H1 (cell line): ENCODE measurements around the gene DEGS1. TPM values are rescaled to one million over a fixed set of nuclear protein-coding genes. Genes with fewer than 3 reads are reported as not detected.

Experiments used
- CTCF ChIA-PET: fragments of 300-600 bp; sonication (Branson Sonifier 250); formaldehyde crosslinking; loops from one replicate; lab custom pipeline; 2021; ENCODE audit not compliant: partially characterized antibody; lab: Charles Lee
- POLR2A ChIA-PET: fragments of 300-600 bp; sonication (Branson Sonifier 250); formaldehyde crosslinking; loops from one replicate; lab custom pipeline; 2021; ENCODE audit warnings: inconsistent platforms; ENCODE audit not compliant: partially characterized antibody; lab: Charles Lee
- DNase-seq, 2 experiments: peaks; one replicate each; pipeline versions ENCODE4 v3.0.0 to v3.0.0-alpha.2; 2010 to 2022; ENCODE audit warnings: low spot score in 2 of 2, low read depth in 1 of 2, mixed read lengths in 1 of 2
- FAIRE-seq: peaks from 2 replicates; lab custom pipeline; 2011; peaks lifted over from hg19 to GRCh38; lab: Jason Lieb, UNC
- H2AFZ ChIP-seq: 2 replicates; pipeline ENCODE4 v1.8.1; 2012; ENCODE audit warnings: low read length, inconsistent platforms
- H2AK5ac ChIP-seq: 2 replicates; pipeline ENCODE4 v1.6.1; 2013; ENCODE audit warnings: low read depth, low read length
- H2BK120ac ChIP-seq: replicated peaks from 2 replicates; pipeline ENCODE3; 2013; ENCODE audit warnings: low read depth, low read length, inconsistent platforms
- H2BK12ac ChIP-seq: 2 replicates; pipeline ENCODE4 v1.6.1; 2013; ENCODE audit warnings: low read depth, low read length
- H2BK15ac ChIP-seq: 2 replicates; pipeline ENCODE4 v1.6.1; 2013; ENCODE audit warnings: low read length
- H2BK20ac ChIP-seq: 2 replicates; pipeline ENCODE4 v1.6.1; 2013; ENCODE audit warnings: low read length
- H2BK5ac ChIP-seq: 2 replicates; pipeline ENCODE4 v1.6.1; 2013; ENCODE audit warnings: low read depth, low read length
- H3K14ac ChIP-seq: 2 replicates; pipeline ENCODE4 v1.6.1; 2013; ENCODE audit warnings: inconsistent platforms; ENCODE audit not compliant: insufficient read length
- H3K18ac ChIP-seq: 2 replicates; pipeline ENCODE4 v1.6.1; 2013; ENCODE audit warnings: low read length; ENCODE audit errors: extremely low read depth
- H3K23ac ChIP-seq: 2 replicates; pipeline ENCODE4 v1.6.1; 2013; ENCODE audit warnings: inconsistent platforms; ENCODE audit not compliant: insufficient read length
- H3K23me2 ChIP-seq: 2 replicates; pipeline ENCODE4 v1.6.1; 2013; ENCODE audit warnings: low read depth, low read length
- H3K27ac ChIP-seq: 2 replicates; pipeline ENCODE4 v1.6.1; 2011; ENCODE audit warnings: low read depth, low read length, inconsistent platforms
- H3K27me3 ChIP-seq, 4 experiments: replicated peaks in 1 of 4; 1 replicate in 1 of 4; 2 replicates in 3 of 4; pipeline versions ENCODE4 v1.6.1 to v1.8.1; 2011 to 2013; ENCODE audit warnings: low read length in 3 of 4, mild to moderate bottlenecking in 3 of 4, inconsistent platforms in 2 of 4, mixed read lengths in 2 of 4, moderate library complexity in 1 of 4; ENCODE audit not compliant: control insufficient read depth in 3 of 4, insufficient read depth in 3 of 4; ENCODE audit errors: extremely low read depth in 1 of 4
- H3K36me3 ChIP-seq, 4 experiments: 2 replicates each; pipeline versions ENCODE4 v1.6.1 to v1.8.1; 2011 to 2013; ENCODE audit warnings: mild to moderate bottlenecking in 4 of 4, low read length in 3 of 4, moderate library complexity in 2 of 4, control low read depth in 1 of 4, inconsistent platforms in 1 of 4; ENCODE audit not compliant: insufficient read depth in 4 of 4, control insufficient read depth in 2 of 4
- H3K4ac ChIP-seq: replicated peaks from 2 replicates; pipeline ENCODE3; 2013; ENCODE audit warnings: low read length, low read depth, mixed read lengths, inconsistent platforms; ENCODE audit not compliant: insufficient read length
- H3K4me1 ChIP-seq, 4 experiments: replicated peaks in 1 of 4; 1 replicate in 1 of 4; 2 replicates in 3 of 4; pipeline versions ENCODE4 v1.6.1 to v1.8.1; 2011 to 2013; ENCODE audit warnings: low read length in 3 of 4, inconsistent platforms in 2 of 4, mixed read lengths in 1 of 4; ENCODE audit not compliant: insufficient read depth in 4 of 4, control insufficient read depth in 3 of 4
- H3K4me2 ChIP-seq, 2 experiments: 2 replicates each; pipeline versions ENCODE4 v1.6.1 to v1.8.1; 2011 to 2013; ENCODE audit warnings: low read depth in 2 of 2, low read length in 2 of 2, control low read depth in 1 of 2, inconsistent platforms in 1 of 2, mild to moderate bottlenecking in 1 of 2; ENCODE audit not compliant: insufficient read depth in 1 of 2
- H3K4me3 ChIP-seq, 4 experiments: fragments of 200-600, 300-600 bp in 1 of 4; sonication (generic), shearing (Covaris generic), sonication (Bioruptor Twin) in 1 of 4; 2 replicates each; pipeline versions ENCODE4 v1.5.1 to v1.8.1; 2011 to 2016; ENCODE audit warnings: low read length in 4 of 4, low read depth in 3 of 4, control low read depth in 2 of 4, inconsistent platforms in 2 of 4, mild to moderate bottlenecking in 2 of 4, mixed read lengths in 1 of 4, moderate library complexity in 1 of 4; ENCODE audit not compliant: insufficient read depth in 2 of 4; ENCODE audit errors: extremely low read depth in 1 of 4
- H3K56ac ChIP-seq: replicated peaks from 2 replicates; pipeline ENCODE3; 2013; ENCODE audit warnings: low read depth, mild to moderate bottlenecking, mixed read lengths, low read length, inconsistent platforms; ENCODE audit not compliant: insufficient read length
- H3K79me1 ChIP-seq: 2 replicates; pipeline ENCODE4 v1.6.1; 2013; ENCODE audit warnings: low read depth, low read length, control low read depth
- H3K79me2 ChIP-seq, 2 experiments: 2 replicates each; pipeline versions ENCODE4 v1.6.1 to v1.8.1; 2012 to 2013; ENCODE audit warnings: low read length in 2 of 2, mild to moderate bottlenecking in 2 of 2, inconsistent platforms in 1 of 2; ENCODE audit not compliant: insufficient read depth in 2 of 2, control insufficient read depth in 1 of 2
- H3K9ac ChIP-seq, 4 experiments: replicated peaks in 1 of 4; 1 replicate in 1 of 4; 2 replicates in 3 of 4; pipeline versions ENCODE4 v1.6.1 to v1.8.1; 2011 to 2013; ENCODE audit warnings: low read depth in 3 of 4, low read length in 3 of 4, control low read depth in 2 of 4, mild to moderate bottlenecking in 2 of 4, moderate library complexity in 2 of 4, inconsistent platforms in 1 of 4; ENCODE audit errors: extremely low read depth in 1 of 4
- H3K9me3 ChIP-seq, 2 experiments: 2 replicates each; pipeline versions ENCODE4 v1.6.1 to v1.8.1; 2012 to 2013; ENCODE audit warnings: mild to moderate bottlenecking in 2 of 2, moderate library complexity in 2 of 2, control low read depth in 1 of 2, inconsistent platforms in 1 of 2, low read depth in 1 of 2, low read length in 1 of 2, mixed read lengths in 1 of 2; ENCODE audit not compliant: insufficient read depth in 2 of 2
- H4K20me1 ChIP-seq, 2 experiments: replicated peaks in 1 of 2; 2 replicates each; pipeline versions ENCODE3 to v1.8.1; 2011 to 2013; ENCODE audit warnings: inconsistent platforms in 2 of 2, low read length in 2 of 2, mild to moderate bottlenecking in 1 of 2; ENCODE audit not compliant: insufficient read depth in 2 of 2, control insufficient read depth in 1 of 2
- H4K5ac ChIP-seq: 2 replicates; pipeline ENCODE4 v1.6.1; 2013; ENCODE audit warnings: low read length, low read depth, mixed read lengths, inconsistent platforms; ENCODE audit not compliant: insufficient read length
- H4K8ac ChIP-seq: 2 replicates; pipeline ENCODE4 v1.8.0; 2013; ENCODE audit warnings: mild to moderate bottlenecking, moderate library complexity, low read length, inconsistent platforms; ENCODE audit not compliant: insufficient read depth; ENCODE audit errors: extremely low read depth
- H4K91ac ChIP-seq: replicated peaks from 2 replicates; pipeline ENCODE3; 2013; ENCODE audit warnings: low read length, mixed read lengths, inconsistent platforms; ENCODE audit not compliant: insufficient read length
- CBX5 ChIP-seq: fragments of 300-800, 300-1000 bp; sonication (generic); IDR thresholded peaks from 2 replicates; pipeline ENCODE4 v1.7.1; 2016; ENCODE audit warnings: antibody characterized with exemption, low read length, low read depth
- CBX8 ChIP-seq: fragments of 300-800, 300-1000 bp; sonication (generic); IDR thresholded peaks from 2 replicates; pipeline ENCODE4 v1.7.1; 2016; ENCODE audit warnings: low read depth, low read length, borderline replicate concordance
- WGBS, 2 experiments: shearing (Covaris generic) in 1 of 2; methylation state at CpG; one replicate each; pipeline versions ENCODE4 v1.1.6 to v1.1.7; 2013 to 2015; ENCODE audit warnings: low lambda C conversion rate in 2 of 2, mixed read lengths in 2 of 2, inconsistent platforms in 1 of 2, low coverage in 1 of 2, missing lambda C conversion rate in 1 of 2; ENCODE audit not compliant: insufficient replicate concordance in 2 of 2, insufficient coverage in 1 of 2, insufficient read length in 1 of 2; ENCODE audit errors: extremely low coverage in 1 of 2, missing lambda C conversion rate in 1 of 2; 5-methylcytosine and 5-hydroxymethylcytosine counted together
- polyA plus RNA-seq, 7 experiments: library from polyadenylated mRNA; depleted of rRNA in 3 of 7; stranded (reverse) in 5 of 7; unstranded in 2 of 7; fragments of >200 nt in 5 of 7; fragments of 200-250 nt in 2 of 7; gene quantifications; 1 replicate in 5 of 7; 2 replicates in 1 of 7; 4 replicates in 1 of 7; pipeline versions ENCODE4 v1.2.1 to v1.2.3, GENCODE V29; 2011 to 2013; ENCODE audit warnings: missing spikeins in 2 of 7, mixed read lengths in 2 of 7
- total RNA-seq: library from RNA; stranded (reverse); fragmentation: NEBNext Ultra II Directional; extraction: Animal tissue kit (Norgen Biotek cat#: 25700); gene quantifications from 2 replicates; pipeline ENCODE4 v1.2.1, GENCODE V29; 2021

DEGS1 gene
- total and polyA plus RNA-seq, 2 of the 8 experiments (the other 6 are each of a cell fraction or from before 2014, with no cell fraction given): 46.1 to 114 TPM

DNA sequence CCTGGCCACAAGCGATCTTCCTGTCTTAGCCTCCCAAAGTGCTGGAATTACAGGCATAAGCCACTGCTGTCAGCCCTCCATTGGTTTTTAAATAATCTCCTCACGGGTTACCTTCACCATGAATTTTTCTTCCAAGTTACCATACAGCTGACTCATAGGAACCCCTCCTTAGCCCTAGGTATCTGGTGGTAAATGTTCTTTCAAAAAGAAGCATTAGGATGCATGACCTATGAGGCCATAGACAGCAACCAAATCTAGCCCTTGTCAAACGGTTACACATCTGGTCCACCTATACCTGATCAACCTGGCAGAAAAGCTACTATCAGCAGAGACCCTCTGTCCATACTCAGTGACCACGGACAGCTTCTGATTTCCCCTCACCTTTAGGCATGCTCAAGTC lies 12.7 kb upstream of the DEGS1 start:
- Histone ChIP-seq H2BK20ac (no peak overlapping the region), H3K56ac (no peak overlapping the region), H3K18ac (peak overlapping the region; percentile 87), H3K23ac (no peak overlapping the region), H3K4me1 (peaks cover 0 to 9% (median 3%) of the 10 kb centered on the region in 4 experiments; a peak in 3 of 7 replicates), H2BK15ac (0 out of 2 replicates have a peak overlapping the region, but pooled peaks have one; percentile 66), H2BK5ac (peak overlapping the region; percentile 77; the same call in 1 of the 2 replicates), H2AFZ (peak overlapping the region; percentile 82; the same call in 1 of the 2 replicates), H3K4ac (no peak overlapping the region), H3K4me3 (no peak overlapping the region), H3K9ac (no peak overlapping the region), H4K5ac (no peak overlapping the region), H3K79me2 (no peaks in the 10 kb centered on the region), H3K4me2 (0 out of 4 replicates have a peak overlapping the region, but pooled peaks of 1 of the 2 experiments have one; percentile 18), H4K20me1 (no peaks in the 10 kb centered on the region), H2BK120ac (no peak overlapping the region), H4K91ac (no peak overlapping the region), H4K8ac (no peak overlapping the region), H3K27me3 (no peaks in the 10 kb centered on the region), H2BK12ac (peak overlapping the region; percentile 91), H3K14ac (no peak overlapping the region), H3K79me1 (no peaks in the 10 kb centered on the region), H3K9me3 (no peaks in the 10 kb centered on the region), H2AK5ac (peak overlapping the region; percentile 96; the same call in 1 of the 2 replicates), H3K36me3 (no peaks in the 10 kb centered on the region), H3K23me2 (peaks cover 3% of the 10 kb centered on the region; the same call in 1 of the 2 replicates), H3K27ac (no peak overlapping the region)
- FAIRE-seq: no peak
- ChIA-PET POLR2A (no interaction called here), CTCF (interaction anchor here (1.0 to 2.6 kb wide), 7 partner anchors 9 to 135 kb away, joined by 3 to 14 read pairs (median 6); partner anchors contain the start of gene DEGS1)
- 81% methylated on average over 4 of the region's 4 CpGs; no CpG with 5 or more reads in 1 of the 2 experiments for WGBS, 2 experiments
- TF ChIP-seq CBX5 (no peak), CBX8 (no peak)
- DNase-seq: no peak
